ENCODE results near the gene SLC22A23.

DNA sequence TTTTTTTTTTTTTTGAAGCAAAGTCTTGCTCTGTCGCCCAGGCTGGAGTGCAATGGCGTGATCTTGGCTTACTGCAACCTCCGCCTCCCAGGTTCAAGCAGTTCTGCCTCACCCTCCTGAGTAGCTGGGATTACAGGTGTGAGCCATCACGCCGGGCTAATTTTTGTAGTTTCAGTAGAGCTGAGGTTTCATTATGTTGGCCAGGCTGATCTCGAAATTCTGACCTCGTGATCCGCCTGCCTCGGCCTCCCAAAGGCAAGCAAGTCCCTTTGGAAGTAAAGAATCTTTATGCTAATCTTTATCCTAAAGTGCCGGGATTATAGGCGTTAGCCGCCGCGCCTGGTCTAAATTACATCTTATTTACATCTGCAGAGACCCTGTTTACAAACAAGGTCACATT is 196.6 kb downstream of the SLC22A23 start:
- TF ChIP-seq SP1 (IDR thresholded peaks at IDR 0.05) (no peak), BHLHE40 (IDR thresholded peaks at IDR 0.05; ENCODE audit: borderline replicate concordance) (no peak), NFRKB (IDR thresholded peaks at IDR 0.05) (no peak), ZNF384 (IDR thresholded peaks at IDR 0.05) (no peak), SUZ12 (IDR thresholded peaks at IDR 0.05) (no peak), ELF4 (IDR thresholded peaks at IDR 0.05) (no peak), FOXM1 (IDR thresholded peaks at IDR 0.05; ENCODE audit: borderline replicate concordance) (no peak), FOXK2 (IDR thresholded peaks at IDR 0.05) (no peak)

All from HEK293T (cell line).